Lower lobe of right lung (tissue), 2 donors: ENCODE results near the gene LRP1B. TPM values are rescaled to one million over a fixed set of nuclear protein-coding genes. Genes with fewer than 3 reads are reported as not detected.

Experiments used
- ATAC-seq, 2 donors: fragments of 200-7000 bp; cut with Tn5 transposase; one replicate each; pipeline ENCODE4 v1.9.1; 2020 to 2022; ENCODE audit warnings: mild to moderate bottlenecking in 2 of 2, moderate library complexity in 2 of 2
- DNase-seq: peaks from one replicate; pipeline ENCODE4 v3.0.0-alpha.2; 2020
- H3K27ac ChIP-seq: fragments of 200-600 bp; one replicate; pipeline ENCODE4 v1.8.0; 2022
- H3K27me3 ChIP-seq: fragments of 200-600 bp; one replicate; pipeline ENCODE4 v1.8.0; 2022; ENCODE audit warnings: low read depth
- H3K36me3 ChIP-seq: fragments of 200-600 bp; one replicate; pipeline ENCODE4 v1.8.0; 2022; ENCODE audit warnings: mild to moderate bottlenecking
- H3K4me1 ChIP-seq: fragments of 200-600 bp; one replicate; pipeline ENCODE4 v1.8.0; 2022
- H3K4me3 ChIP-seq: fragments of 200-600 bp; one replicate; pipeline ENCODE4 v1.8.0; 2022; ENCODE audit warnings: mild to moderate bottlenecking
- H3K9me3 ChIP-seq: fragments of 200-600 bp; one replicate; pipeline ENCODE4 v1.8.0; 2022
- CTCF ChIP-seq: fragments of 200-600 bp; IDR thresholded peaks from one replicate; pipeline ENCODE4 v1.8.0; 2022; ENCODE audit warnings: antibody characterized with exemption, mild to moderate bottlenecking
- intact Hi-C: fragments of 100-400 bp; cut with DNase I; formaldehyde crosslinking; loops from one replicate; pipeline ENCODE4 v1.11.0; 2022
- total RNA-seq: library from RNA; stranded (reverse); fragmentation: NEBNext Ultra II Directional; extraction: Animal tissue kit (Norgen Biotek cat#: 25700); gene quantifications from one replicate; pipeline ENCODE4 v1.2.1, GENCODE V29; 2021
- donor health status: DM: no; HTN: yes; CAD: no; lungs with severe emphysema.

The LRP1B gene
- total RNA-seq, 1 donor from 2014 or later = 0.09 TPM

- no peaks in the 10 kb centered on the region for H3K4me1 ChIP-seq
- H3K36me3 ChIP-seq = no peaks in the 10 kb centered on the region
- no peak overlapping the region for H3K4me3 ChIP-seq
- no peak for TF ChIP-seq CTCF
- H3K27me3 ChIP-seq = no peaks in the 10 kb centered on the region
- intact Hi-C loops = no loop called here
- no peak for DNase-seq
- H3K27ac ChIP-seq = no peak overlapping the region
- no peak for ATAC-seq
- H3K9me3 ChIP-seq = no peaks in the 10 kb centered on the region
These were observed 1051.6 kb downstream of the LRP1B start for GRCh38 chr2:141079231-141079630.

GRCh38 chr2:141075753-141076152 lies 1055.1 kb downstream of the LRP1B start:
- Histone ChIP-seq H3K4me3 (no peak overlapping the region), H3K9me3 (no peaks in the 10 kb centered on the region), H3K27me3 (no peaks in the 10 kb centered on the region), H3K36me3 (no peaks in the 10 kb centered on the region), H3K4me1 (no peaks in the 10 kb centered on the region), H3K27ac (no peak overlapping the region)
- ATAC-seq (no peak), DNase-seq (no peak)
- no peak for TF ChIP-seq CTCF
- intact Hi-C loops = no loop called here

GRCh38 chr2:141068053-141068682 lies 1062.6 kb downstream of the LRP1B start:
- Histone ChIP-seq H3K36me3 (no peaks in the 10 kb centered on the region), H3K27me3 (no peaks in the 10 kb centered on the region), H3K4me1 (no peaks in the 10 kb centered on the region), H3K4me3 (no peak overlapping the region), H3K27ac (no peak overlapping the region), H3K9me3 (no peaks in the 10 kb centered on the region)
- DNase-seq = no peak
- ATAC-seq = no peak
- no peak for TF ChIP-seq CTCF
- intact Hi-C loops = no loop called here

GRCh38 chr2:141065042-141065441 lies 1065.8 kb downstream of the LRP1B start:
- DNase-seq (no peak), ATAC-seq (no peak)
- Histone ChIP-seq H3K4me3 (no peak overlapping the region), H3K36me3 (no peaks in the 10 kb centered on the region), H3K4me1 (no peaks in the 10 kb centered on the region), H3K27me3 (no peaks in the 10 kb centered on the region), H3K9me3 (no peaks in the 10 kb centered on the region), H3K27ac (no peak overlapping the region)
- intact Hi-C loops = no loop called here
- TF ChIP-seq CTCF = no peak

- no peak for TF ChIP-seq CTCF
- Histone ChIP-seq H3K27me3 (no peaks in the 10 kb centered on the region), H3K4me1 (no peaks in the 10 kb centered on the region), H3K36me3 (no peaks in the 10 kb centered on the region), H3K27ac (no peak overlapping the region), H3K4me3 (no peak overlapping the region), H3K9me3 (no peaks in the 10 kb centered on the region)
- intact Hi-C loops = no loop called here
- ATAC-seq (no peak), DNase-seq (no peak)
These were observed 1067.4 kb downstream of the LRP1B start for GRCh38 chr2:141063406-141063805.

GRCh38 chr2:141062443-141062842 lies 1068.4 kb downstream of the LRP1B start:
- Histone ChIP-seq H3K4me3 (no peak overlapping the region), H3K27me3 (no peaks in the 10 kb centered on the region), H3K9me3 (no peaks in the 10 kb centered on the region), H3K36me3 (no peaks in the 10 kb centered on the region), H3K4me1 (no peaks in the 10 kb centered on the region), H3K27ac (no peak overlapping the region)
- intact Hi-C loops = no loop called here
- no peak for ATAC-seq
- no peak for DNase-seq
- TF ChIP-seq CTCF = no peak
